Stimulated activated CD4-positive, alpha-beta T cell treated with anti-CD3 and anti-CD28 coated beads, Interleukin-4, amount 100 ng/mL, for 48 hours (primary cell): ENCODE measurements around the gene SCARB1.
"Not testable (repeated sequence)": the region's sequence is repeated elsewhere in the genome, so short reads cannot be mapped to it uniquely, and the experiment has no call there.

Experiments
- DNase-seq, 2 donors: peaks; one replicate each; pipeline ENCODE4 v3.0.0-alpha.2; 2020; ENCODE audit warnings: low read depth in 2 of 2

Gene SCARB1, protein sequence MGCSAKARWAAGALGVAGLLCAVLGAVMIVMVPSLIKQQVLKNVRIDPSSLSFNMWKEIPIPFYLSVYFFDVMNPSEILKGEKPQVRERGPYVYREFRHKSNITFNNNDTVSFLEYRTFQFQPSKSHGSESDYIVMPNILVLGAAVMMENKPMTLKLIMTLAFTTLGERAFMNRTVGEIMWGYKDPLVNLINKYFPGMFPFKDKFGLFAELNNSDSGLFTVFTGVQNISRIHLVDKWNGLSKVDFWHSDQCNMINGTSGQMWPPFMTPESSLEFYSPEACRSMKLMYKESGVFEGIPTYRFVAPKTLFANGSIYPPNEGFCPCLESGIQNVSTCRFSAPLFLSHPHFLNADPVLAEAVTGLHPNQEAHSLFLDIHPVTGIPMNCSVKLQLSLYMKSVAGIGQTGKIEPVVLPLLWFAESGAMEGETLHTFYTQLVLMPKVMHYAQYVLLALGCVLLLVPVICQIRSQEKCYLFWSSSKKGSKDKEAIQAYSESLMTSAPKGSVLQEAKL

DNA sequence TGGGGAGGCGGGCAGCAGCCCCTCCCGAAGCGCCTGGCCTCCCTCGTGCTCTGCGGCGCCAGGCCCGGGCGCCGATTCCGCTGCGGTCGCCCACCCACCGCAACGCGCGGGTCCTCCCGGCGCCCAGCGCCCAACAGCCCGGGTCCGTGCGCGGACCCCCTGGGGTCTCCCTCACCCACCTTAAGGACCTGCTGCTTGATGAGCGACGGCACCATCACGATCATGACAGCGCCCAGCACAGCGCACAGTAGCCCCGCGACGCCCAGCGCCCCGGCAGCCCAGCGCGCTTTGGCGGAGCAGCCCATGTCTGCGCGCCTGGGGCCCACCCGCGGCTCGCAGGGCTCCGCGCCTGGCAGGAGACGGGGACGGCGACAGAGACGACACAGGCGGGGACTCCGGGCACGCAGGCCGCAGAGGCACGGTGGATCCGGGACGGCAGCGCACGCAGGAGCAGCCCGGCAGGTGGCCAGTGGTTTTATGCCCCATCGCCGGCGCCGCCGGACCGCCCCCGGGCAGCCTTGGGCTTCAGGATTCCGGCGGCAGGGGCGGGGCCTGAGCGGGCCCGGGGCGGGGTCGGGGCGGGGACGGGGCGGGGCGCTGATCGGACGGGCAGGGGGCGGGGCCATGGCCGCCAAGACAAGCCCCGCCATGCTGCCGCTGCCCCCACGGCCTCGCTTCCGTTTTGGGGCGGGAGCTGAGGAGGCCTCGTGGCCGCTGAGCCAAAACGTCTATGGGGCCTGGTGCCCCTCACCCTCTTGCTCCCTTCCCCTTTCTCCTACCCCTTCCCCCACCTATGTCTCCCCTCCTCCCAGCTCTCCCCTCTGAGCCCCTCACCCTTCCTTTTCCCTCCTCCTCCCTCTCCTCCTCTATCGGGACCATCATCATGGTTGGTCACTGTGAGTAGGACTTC is at the start of gene SCARB1:
Gene SCARB1 (minus strand): TSS at position 449 of the 910 bp plus-strand sequence. CDS start 144 bp downstream, at position 305.
- DNase-seq = peak; percentile 66 to 79

DNA sequence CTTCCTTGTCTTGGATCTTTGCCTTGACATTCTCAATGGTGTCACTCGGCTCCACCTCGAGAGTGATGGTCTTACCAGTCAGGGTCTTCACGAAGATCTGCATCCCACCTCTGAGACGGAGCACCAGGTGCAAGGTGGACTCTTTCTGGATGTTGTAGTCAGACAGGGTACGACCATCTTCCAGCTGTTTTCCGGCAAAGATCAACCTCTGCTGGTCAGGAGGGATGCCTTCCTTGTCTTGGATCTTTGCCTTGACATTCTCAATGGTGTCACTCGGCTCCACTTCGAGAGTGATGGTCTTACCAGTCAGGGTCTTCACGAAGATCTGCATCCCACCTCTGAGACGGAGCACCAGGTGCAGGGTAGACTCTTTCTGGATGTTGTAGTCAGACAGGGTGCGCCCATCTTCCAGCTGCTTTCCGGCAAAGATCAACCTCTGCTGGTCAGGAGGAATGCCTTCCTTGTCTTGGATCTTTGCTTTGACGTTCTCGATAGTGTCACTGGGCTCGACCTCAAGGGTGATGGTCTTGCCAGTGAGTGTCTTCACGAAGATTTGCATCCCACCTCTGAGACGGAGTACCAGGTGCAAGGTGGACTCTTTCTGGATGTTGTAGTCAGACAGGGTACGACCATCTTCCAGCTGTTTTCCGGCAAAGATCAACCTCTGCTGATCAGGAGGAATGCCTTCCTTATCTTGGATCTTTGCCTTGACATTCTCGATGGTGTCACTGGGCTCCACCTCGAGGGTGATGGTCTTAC is 49.0 kb upstream of the SCARB1 start:
- not testable (repeated sequence) for DNase-seq

DNA sequence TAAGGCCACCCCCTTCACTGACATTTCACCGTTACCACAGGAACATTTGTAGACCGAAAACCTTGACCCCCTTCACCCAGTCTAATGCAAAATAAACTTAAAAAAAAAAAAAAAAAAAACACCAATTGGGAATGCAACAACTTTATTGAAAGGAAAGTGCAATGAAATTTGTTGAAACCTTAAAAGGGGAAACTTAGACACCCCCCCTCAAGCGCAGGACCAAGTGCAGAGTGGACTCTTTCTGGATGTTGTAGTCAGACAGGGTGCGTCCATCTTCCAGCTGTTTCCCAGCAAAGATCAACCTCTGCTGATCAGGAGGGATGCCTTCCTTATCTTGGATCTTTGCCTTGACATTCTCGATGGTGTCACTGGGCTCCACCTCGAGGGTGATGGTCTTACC is 47.9 kb upstream of the SCARB1 start:
- not testable (repeated sequence) for DNase-seq

DNA sequence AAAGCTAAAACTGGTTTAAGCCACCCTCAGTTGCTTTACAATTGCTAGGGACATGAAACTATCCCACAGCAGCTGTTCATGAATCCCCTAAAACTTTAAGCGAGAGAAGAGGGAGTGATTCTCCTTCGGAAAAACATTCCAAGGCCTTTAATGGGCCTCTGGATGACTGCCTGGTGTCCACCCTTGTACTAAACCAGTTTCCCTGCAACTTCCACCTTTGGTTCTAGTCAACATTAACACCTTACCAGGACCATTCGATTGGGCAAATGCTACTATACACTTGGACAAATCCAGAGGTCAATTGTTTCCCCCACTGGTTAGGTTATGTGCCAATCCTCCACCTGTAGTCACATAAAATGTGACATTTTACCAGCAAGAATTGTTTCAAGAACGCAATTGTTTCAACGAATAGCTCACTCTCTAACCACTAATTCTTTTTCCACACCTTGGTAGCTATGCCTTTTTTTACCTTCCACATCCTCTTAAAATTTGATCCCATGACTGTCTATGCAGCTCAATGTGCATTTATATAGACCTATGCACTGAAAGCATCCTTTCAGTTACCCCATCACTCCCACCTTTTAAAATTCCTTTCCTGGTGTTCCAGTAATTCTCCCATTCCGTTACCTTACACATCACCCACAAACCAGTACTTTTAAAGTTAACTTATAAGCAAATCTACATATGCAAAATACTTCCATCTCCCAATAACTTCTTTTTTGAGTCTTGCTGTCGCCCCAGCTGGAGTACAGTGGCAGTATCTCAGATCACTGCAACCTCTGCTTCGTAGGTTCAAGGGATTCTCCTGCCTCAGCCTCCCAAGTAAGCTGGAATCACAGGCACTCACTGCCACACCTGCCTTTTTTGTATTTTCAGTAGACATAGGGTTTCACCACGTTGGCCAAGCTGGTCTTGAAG is 47.2 kb upstream of the SCARB1 start:
- DNase-seq = no peak

DNA sequence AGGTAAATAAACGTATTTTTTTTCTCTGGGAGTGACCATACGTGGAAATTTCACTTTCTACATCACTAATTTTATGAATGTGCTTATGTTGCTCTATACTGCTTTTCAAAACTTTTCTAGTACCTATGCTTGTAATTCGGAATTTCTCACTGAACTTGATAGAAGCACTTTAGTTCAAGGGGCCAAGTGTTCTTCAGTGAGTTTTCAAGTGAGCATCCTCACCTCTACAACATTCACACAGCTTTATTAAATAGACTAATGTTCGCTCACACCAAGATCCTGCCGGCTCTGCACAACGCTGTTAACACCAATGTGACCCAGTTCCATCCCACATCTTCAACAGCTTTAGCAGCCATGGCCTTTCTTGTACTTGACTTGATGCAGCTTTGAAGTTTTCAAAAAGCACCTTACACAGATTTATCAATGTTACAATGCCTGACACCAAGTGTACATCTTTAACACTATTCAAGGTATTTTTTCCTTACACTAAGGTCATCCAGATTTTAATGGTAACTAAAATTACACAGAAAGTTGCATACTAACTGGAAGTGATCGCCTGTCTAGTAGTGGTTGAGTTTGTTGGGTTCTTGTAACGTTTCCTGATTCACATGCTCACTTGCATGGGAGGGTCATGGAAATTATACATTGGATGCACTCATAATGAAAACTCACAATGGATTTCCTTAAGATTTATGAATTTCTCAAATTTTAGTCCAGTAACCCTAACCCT is 46.3 kb upstream of the SCARB1 start:
- DNase-seq = no peak

DNA sequence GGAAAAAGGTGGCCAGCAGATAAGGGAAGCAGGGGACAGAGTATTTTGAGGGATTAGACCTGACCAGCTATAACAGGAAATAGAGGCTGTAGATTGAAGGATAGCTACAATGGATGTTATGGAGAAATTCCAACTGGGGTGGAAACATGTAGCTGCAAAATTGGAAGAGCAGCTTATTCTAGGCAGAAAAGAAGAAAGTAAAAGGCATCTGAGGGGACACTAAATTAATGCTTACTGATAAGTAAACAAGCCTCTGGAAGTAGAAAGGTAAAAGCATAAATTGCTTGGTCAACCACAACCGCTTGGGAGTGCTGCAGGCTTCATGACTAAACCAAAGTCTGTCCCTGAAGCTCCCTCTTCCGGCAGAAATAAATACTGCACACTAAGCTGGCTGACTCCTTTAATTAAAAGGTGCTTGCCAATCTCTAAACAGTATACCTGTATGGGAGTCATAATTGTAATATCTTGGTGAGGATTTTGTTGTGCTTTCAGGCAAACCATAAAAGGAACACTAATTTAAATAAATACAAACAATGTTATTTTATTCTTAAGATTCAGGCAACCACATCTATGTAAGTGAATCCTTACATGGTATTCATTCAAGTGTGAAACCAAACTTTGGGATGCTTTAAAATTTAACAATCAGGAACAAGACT is 43.1 kb upstream of the SCARB1 start:
- DNase-seq = peak; percentile 82 to 87

DNA sequence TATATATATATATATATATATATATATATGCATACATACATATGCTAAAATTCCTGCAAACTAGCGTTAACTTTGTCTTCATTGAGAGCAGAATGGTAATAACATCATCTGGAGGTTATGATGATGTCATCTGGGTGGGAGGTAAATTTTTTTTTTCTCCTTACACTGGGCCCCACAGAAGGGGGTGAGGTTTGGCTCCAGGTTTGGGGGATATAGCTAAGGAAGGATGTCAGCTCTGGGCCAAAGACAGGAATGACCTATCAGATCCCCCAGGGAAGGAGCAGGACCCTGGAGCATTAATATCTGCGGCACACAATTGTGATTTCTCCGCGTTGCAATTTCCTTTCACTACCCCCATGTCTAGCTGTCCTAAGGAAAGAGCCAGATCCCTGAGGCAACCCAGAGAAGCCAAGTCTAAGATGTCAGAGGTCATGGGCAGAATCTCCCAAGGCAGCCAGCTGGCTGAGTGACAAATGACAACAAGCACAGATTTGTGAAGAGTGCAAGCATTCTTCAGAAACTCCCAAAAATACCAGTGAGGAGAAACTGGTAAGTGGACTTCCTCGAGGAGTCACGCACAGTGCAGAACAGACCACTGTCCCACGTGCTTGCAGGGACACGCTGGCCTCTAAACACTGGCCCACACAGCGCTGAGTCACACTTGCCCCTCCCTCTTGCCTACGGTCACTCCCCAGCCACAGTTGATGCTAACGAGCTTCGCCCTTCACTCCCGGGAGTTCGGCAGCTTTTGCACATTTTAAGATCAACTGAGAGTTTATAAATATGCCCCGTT is 40.8 kb upstream of the SCARB1 start:
- DNase-seq = no peak

DNA sequence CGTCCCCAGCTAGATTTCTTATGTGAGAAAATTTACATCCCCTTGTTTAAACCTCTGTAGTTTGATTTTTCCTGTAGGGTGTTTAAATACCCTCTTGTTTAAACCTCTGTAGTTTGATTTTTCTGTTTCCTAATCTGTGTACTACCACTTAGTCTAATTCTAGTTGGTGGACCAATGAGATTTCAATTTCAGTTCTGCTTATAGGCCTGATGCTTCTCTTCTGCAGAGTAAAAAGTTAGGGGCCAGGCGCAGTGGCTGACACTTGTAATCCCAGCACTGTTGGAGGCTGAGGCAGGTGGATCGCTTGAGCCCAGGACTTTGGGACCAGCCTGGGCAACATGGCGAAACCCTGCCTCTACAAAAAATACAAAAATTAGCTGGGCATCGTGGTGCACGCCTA is 39.3 kb upstream of the SCARB1 start:
- no peak for DNase-seq

DNA sequence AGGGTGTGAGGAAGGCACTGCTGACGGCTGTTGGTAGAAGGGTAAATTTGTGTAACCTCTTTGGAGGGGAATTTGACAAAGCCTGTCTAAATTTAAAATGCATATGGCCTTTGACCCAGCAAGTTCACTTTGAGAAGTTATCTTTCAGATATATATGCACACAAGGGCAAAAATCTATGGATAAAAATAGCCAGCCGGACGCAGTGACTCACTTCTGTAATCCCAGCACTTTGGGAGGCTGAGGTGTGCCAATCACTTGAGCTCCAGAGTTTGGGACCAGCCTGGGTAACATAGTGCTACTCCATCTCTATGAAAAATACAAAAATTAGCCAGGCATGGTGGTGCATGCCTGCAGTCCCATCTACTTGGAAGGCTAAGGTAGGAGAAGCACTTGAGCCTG is 37.3 kb upstream of the SCARB1 start:
- DNase-seq = no peak

DNA sequence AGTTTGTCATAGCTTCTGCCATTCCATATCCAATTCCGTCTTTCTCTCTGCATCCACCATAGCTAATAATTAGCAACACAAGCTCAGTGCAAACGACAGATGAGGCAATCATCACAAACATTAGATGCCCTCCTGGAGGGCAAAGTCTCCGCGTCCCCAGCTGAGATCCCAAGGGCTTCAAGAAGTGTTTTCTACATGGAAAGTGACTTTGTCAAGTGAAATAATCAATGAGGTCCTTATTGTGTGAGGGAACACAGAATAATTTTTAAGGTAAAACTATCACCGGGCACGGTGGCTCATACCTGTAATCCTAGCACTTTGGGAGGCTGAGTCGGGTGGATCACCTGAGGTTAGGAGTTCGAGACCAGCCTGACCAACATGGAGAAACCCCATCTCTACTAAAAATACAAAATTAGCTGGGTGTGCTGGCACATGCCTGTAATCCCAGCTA is 36.7 kb upstream of the SCARB1 start:
- DNase-seq = not testable (repeated sequence)

DNA sequence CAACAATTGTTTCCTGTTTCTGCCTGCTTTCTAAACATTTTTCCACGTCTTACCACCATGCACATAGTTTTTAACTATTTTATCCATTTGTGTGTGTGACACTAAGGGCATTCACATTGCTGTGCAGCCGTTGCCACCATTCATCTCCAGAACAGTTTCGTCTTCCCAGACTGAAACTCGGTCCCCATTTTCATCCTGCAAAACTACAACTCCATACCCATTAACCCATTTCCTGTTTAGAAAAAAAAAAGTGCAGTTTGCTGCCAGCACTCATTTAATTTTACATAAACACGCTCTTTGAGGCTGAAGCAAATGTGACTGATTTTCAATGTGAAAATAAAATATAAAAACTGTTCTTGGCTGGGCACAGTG is 35.2 kb upstream of the SCARB1 start:
- DNase-seq = no peak

DNA sequence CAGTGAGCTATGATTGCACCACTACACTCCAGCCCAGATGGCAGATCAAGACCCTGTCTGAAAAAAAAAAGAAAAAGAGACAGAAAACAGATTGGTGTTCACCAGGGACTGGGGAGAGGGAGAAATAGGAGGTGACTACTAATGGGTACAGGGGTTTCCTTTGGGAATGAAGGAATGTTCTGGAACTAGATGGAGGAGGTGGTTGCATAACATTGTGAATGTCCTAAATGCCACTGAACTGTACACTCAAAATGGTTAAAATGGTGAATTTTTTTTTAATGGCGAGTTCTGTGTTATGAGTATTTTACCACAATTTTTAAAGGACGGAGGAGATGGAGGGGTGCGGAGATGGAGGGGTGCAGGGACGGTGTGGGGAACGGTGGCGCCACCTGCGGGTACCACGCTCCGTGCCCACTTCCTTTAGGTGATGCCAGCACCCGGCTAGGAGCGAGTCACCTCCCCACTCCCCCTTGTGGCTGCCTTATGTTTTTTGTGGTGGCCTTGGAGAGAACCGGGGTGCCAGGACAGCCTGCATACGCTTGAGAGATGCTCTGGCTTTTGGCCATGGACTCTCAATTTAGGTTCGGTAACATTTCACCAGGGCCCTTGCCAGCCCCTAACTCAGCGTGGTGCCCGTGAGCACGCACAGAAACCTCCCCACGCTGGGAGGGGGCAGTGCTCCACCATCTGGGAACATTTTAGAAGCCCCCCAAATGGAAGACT is 34.7 kb upstream of the SCARB1 start:
- peak; percentile 52 to 58 for DNase-seq

DNA sequence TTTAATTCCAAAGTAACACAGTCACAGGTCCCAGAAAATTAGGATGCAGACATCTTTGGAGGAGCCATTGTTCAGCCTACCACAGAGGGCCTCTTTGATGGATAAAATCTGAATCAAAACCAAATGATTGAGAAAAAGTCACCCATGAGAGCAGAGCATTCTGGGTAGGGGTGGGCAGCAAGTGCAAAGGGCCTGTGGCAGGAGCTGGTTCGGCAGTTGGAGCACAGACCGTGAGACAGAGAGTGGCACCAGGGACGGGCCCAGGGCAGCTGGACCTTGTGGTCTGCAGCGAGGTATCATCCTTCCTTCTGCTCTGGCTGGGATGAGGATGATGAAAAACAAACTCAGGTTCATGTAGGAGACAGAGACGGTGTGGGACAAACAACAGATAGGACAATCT is 32.8 kb upstream of the SCARB1 start:
- no peak for DNase-seq

DNA sequence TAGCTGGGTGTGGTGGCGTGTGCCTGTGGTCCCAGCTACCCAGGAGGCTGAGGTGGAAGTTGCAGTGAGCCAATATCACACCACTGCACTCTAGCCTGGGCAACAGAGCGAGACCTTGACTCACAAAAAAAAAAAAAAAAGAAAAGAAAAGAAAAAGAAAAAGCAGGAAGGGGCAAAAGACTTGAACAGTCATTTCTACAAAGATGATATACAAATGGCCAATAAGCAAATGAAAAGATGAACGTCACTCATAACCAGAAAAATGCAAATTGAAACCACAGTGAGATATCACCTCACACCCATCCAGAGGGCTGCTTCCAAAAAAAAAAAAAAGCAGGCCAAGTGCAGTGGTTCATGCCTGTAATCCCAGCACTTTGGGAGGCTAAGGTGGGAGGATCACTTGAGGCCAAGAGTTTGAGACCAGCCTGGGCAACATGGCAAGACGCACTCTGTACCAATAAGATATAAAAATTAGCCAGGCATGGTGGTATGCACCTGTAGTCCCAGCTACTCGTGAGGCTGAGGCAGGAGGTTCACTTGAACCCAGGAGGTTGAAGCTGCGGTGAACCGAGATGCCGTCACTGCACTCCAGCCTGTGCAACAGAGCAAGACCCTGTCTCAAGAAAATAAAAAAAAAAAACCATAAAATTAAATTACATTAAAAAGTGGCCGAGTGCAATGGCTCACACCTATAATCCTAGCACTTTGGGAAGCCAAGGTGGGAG is 30.3 kb upstream of the SCARB1 start:
- DNase-seq = no peak

DNA sequence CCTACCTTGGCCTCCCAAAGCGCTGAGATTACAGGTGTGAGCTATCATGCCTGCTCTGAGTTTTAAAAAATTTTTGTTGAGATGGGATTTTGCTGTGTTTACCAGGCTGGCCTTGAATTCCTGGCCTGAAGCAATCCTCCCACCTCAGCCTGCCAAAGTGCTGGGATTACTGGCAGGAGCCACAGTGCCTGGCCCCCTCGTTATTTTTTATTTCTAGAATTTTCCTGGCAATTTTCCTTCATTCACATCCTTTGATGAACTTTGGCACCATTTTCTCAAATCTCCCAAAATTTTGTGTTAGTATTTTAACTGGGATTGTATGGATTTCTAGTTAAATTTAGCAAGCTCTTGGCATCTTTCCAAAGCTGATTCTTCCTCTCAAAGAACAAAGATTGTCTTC is 24.6 kb upstream of the SCARB1 start:
- no peak for DNase-seq

DNA sequence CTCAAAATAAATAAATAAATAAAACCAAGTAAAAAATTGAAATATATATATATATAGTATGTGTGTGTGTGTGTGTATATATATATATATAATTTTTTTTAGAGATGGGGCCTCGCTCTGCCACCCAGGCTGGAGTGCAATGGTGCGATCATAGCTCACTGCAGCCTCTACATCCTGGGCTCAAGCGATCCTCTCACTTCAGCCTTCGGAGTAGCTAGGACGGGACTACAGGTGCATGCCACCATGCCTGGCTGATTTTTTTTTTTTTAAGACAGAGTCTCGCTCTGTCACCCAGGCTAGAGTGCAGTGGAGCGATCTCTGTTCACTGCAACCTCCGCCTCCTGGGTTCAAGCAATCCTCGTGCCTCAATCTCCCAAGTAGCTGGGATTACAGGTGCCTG is 24.1 kb upstream of the SCARB1 start:
- DNase-seq = not testable (repeated sequence)
